ENCODE data around the gene OR2V1. TPM values are rescaled to one million over a fixed set of nuclear protein-coding genes. Genes with fewer than 3 reads are reported as not detected.

The OR2V1 gene
- total RNA-seq, 1 experiment from 2014 or later = not detected

- no peak for DNase-seq (ENCODE audit: extremely low read depth, low read depth)
Observed at GRCh38 chr5:181084621-181085195, 46.3 kb downstream of the OR2V1 start.

- DNase-seq (ENCODE audit: extremely low read depth, low read depth) = no peak
Observed at GRCh38 chr5:181081989-181082388, 49.0 kb downstream of the OR2V1 start.

DNA sequence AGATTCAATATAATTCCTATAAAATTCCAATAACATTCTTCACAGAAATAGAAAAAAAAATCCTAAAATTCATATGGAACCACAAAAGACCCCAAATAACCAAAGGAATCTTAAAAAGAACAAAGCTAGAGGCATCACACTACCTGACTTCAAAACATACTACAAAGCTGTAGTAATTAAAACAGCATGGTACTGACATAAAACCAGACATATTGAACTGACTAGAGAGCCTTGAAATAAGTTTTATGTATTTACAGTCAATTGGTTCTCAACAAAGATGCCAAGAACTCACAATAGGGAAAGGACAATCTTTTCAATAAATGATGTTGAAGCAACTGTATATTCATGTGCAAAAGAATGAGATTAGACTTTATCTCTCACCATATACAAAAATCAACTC lies 54.0 kb downstream of the OR2V1 start:
- DNase-seq (ENCODE audit: extremely low read depth, low read depth) = no peak

Other genes with a start within 250 kb of the OR2V1 start
- gene BTNL8, start 232.0 kb downstream of the OR2V1 start, total RNA-seq (2014; rRNA removed; shearing (Covaris generic)) = 0.32 TPM in 1 of 2 replicates, not detected in the other
- not detected in 2 replicates for gene BTNL3, start 142.3 kb downstream of the OR2V1 start, total RNA-seq (2014; rRNA removed; shearing (Covaris generic))
- gene BTNL9, start 90.9 kb downstream of the OR2V1 start, total RNA-seq (2014; rRNA removed; shearing (Covaris generic)) = 1.0 TPM in 2 replicates
- not detected in 2 replicates for gene OR2V2, start 16.4 kb upstream of the OR2V1 start, total RNA-seq (2014; rRNA removed; shearing (Covaris generic))
- gene TRIM7, start 74.0 kb upstream of the OR2V1 start, total RNA-seq (2014; rRNA removed; shearing (Covaris generic)) = 46.8 and 54.3 TPM in 2 replicates
- gene TRIM41, start 92.1 kb upstream of the OR2V1 start, total RNA-seq (2014; rRNA removed; shearing (Covaris generic)) = 25.7 and 32.2 TPM in 2 replicates
- 6,972 and 7,071 TPM in 2 replicates for gene RACK1, start 112.7 kb upstream of the OR2V1 start, total RNA-seq (2014; rRNA removed; shearing (Covaris generic))
- gene TRIM52, start 130.0 kb upstream of the OR2V1 start, total RNA-seq (2014; rRNA removed; shearing (Covaris generic)) = 10.2 and 10.6 TPM in 2 replicates
- not detected in 2 replicates for gene OR4F3, start 236.1 kb upstream of the OR2V1 start, total RNA-seq (2014; rRNA removed; shearing (Covaris generic))

All from NCI-H460 (cell line).